NCI-H510A treated with DMSO at 0.1 percent for 48 hours (cell line): ENCODE measurements around the gene DDX39B.
A peak's percentile ranks its signal among the peaks of the same experiment; 100 is the strongest.
"Not testable (repeated sequence)": the region's sequence is repeated elsewhere in the genome, so short reads cannot be mapped to it uniquely, and the experiment has no call there.

Experiments used
- DNase-seq: peaks from one replicate; lab custom pipeline; 2025; lab: John Stamatoyannopoulos, UW

DDX39B gene

GRCh38 chr6:31541658-31542521, at the start of gene DDX39B:
Gene DDX39B, minus strand, starts transcription at chr6:31542003. Its CDS starts 1,471 bp downstream, at chr6:31540532.
- DNase-seq = peak; percentile 99

DNA sequence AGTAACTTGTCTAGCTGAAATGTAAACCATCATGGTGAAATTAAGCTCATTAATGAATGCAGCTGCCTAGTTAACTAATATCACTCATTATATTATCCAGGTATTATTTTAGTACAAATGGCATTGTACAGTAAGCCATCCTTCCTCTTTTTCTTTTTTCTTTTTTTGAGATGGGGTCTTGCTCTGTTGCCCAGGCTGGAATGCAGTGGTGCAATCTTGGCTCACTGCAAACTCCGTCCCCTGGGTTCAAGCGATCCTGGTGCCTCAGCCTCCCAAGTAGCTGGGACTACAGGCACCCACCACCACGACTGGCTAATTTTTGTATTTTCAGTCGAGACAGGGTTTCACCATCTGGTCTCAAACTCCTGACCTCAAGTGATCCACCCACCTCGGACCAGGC, 48.9 kb upstream of the DDX39B start:
- not testable (repeated sequence) for DNase-seq

GRCh38 chr6:31588871-31589650, 47.3 kb upstream of the DDX39B start:
- no peak for DNase-seq

DNA sequence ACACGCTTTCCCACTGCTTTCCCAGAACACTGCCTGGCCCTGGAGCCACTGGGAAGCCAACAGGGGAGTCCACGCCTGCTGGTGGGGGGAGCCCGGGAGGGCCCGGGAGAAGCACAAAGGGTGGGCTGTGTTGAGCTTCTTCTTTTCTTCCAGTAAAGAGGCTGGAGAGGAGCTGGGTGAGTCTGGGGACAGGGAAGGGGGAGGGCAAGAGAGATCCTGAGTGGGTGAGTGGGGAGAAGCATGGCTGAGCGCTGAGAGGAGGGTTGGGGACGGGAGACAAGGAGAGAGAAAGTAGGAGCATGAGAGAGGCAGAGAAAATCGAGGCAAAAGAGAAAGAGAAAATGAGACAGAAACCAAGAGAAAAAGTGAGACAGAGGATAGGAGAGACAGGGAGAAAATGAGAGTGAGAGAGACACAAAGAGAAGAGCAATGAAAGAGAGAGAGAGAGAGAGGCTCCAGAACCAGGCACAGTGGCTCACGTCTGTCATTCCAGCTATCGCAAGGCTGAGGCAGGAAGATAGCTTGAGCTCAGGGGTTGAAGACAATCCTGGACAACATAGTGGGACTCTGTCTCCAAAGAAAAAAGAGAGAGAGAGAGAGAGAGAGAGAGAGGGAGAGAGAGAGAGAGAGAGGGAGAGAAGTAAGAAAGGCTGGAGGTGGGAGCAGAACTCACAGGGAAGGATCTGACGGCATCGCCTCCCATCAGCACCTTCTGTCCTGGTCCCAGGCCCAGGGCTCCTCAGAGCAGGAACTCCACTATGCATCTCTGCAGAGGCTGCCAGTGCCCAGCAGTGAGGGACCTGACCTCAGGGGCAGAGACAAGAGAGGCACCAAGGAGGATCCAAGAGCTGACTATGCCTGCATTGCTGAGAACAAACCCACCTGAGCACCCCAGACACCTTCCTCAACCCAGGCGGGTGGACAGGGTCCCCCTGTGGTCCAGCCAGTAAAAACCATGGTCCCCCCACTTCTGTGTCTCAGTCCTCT, 46.3 kb upstream of the DDX39B start:
- no peak for DNase-seq

GRCh38 chr6:31586599-31587281, 44.9 kb upstream of the DDX39B start:
- DNase-seq = no peak

DNA sequence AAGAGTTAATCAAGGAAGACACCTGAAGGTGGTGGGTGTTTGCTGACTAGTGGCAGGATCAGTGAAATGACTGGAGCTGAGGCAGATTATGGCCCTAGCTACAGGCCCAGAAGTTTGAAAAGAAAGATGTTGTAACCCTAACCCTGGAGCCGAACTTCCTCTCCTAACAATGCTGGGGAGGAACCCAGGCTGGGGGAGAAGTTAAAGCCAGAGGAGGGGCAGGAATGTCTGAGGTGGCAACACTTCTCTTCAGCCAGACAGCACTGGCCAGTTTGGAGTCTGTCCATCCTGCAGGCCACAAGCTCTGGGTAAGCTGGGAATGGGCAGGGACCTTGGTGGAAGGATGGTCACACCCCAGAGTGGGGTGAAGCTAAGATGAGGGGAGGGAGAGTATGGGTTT, 44.2 kb upstream of the DDX39B start, which contains the start of gene LST1:
TSS of gene LST1 (plus strand) at position 270 of the 400 bp plus-strand sequence. CDS start 1,023 bp downstream, outside the sequence.
- no peak for DNase-seq

- DNase-seq = no peak
Measured at GRCh38 chr6:31585491-31585890, 43.7 kb upstream of the DDX39B start.

GRCh38 chr6:31582230-31582643, 40.4 kb upstream of the DDX39B start, which contains the start of gene LTB:
Gene LTB, minus strand, starts transcription at chr6:31582424. Its CDS starts 7 bp downstream, at chr6:31582417.
- no peak for DNase-seq

GRCh38 chr6:31581434-31582229, 39.8 kb upstream of the DDX39B start:
- DNase-seq = no peak

- peak; percentile 54 for DNase-seq
Measured at GRCh38 chr6:31580807-31581433, 39.1 kb upstream of the DDX39B start.

DNA sequence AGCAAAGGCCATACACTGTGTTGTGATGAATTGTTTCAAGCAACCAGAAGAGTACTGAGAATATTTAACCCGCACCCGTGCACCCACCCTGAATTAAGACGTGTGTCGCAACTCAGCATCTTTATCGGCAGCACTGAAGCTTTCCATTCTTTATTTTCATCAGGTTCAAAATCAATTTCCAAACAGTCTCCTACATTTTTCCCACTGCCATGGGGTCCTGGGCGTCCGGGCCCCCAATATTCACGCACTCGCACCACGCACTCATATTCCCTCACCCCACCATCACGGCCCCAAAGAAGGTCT, 38.6 kb upstream of the DDX39B start:
- DNase-seq = no peak

DNA sequence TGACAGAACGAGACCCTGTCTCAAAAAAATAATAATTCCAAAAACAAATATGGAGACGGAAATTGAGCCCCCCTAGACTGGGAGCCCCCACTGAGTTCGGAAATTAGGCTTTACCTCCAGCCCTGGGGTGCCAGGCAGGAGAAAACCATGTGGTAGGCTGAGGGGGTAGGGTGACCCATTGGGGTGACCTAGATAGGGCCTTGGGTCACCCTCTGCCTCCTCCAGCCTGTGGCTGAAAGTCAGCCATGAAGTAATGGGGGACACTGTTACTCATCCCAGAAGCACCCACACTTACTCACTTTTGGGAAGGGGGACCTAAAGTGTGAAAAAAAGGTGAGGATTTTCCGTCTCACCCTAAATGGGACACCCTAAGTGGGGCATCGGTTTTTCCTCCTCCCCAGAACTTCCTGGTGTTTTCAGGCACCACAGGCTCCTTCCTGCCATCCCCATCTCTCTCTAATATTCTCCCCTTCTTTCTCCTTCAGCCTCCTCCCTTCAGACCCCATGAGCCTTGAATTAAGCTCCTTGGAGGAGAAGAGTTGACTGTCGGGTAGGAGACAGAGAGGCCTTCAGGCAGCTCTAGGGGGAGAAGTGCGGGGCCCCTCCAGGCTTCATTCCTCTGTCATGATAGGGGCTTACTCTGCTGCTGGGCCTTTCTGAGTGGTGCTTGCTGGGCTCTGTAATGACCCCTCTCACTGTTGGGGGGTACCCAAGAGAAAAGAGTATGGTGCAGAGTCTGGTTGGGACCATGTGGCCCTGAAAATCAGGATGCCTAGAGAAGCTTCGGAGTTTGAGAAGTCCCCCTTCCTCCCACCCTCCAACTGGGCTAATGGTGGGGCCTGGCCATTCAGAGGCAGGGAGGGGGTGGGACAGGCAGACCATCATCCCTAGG, 38.0 kb upstream of the DDX39B start:
- no peak for DNase-seq

DNA sequence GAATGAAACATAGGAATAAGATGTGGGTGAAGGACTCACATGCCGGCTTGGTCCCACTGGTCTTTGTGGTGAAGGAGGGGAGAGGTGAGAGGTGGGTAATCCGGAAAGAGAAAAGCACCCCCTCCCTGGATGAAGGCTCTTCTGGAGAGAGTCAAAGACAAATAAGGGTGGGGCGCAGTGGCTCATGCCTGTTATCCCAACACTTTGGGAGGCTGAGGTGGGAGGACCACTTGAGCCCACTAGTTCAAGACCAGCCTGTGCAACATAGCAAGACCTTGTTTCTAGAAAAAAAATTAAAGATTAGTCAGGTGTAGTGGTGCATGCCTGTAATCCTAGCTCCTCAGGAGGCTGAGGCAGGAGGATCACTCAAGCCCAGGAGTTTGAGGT, 37.3 kb upstream of the DDX39B start:
- DNase-seq = no peak

- no peak for DNase-seq
Measured at GRCh38 chr6:31578184-31579118, 36.6 kb upstream of the DDX39B start.

DNA sequence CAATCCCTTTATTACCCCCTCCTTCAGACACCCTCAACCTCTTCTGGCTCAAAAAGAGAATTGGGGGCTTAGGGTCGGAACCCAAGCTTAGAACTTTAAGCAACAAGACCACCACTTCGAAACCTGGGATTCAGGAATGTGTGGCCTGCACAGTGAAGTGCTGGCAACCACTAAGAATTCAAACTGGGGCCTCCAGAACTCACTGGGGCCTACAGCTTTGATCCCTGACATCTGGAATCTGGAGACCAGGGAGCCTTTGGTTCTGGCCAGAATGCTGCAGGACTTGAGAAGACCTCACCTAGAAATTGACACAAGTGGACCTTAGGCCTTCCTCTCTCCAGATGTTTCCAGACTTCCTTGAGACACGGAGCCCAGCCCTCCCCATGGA, 35.8 kb upstream of the DDX39B start:
- no peak for DNase-seq

DNA sequence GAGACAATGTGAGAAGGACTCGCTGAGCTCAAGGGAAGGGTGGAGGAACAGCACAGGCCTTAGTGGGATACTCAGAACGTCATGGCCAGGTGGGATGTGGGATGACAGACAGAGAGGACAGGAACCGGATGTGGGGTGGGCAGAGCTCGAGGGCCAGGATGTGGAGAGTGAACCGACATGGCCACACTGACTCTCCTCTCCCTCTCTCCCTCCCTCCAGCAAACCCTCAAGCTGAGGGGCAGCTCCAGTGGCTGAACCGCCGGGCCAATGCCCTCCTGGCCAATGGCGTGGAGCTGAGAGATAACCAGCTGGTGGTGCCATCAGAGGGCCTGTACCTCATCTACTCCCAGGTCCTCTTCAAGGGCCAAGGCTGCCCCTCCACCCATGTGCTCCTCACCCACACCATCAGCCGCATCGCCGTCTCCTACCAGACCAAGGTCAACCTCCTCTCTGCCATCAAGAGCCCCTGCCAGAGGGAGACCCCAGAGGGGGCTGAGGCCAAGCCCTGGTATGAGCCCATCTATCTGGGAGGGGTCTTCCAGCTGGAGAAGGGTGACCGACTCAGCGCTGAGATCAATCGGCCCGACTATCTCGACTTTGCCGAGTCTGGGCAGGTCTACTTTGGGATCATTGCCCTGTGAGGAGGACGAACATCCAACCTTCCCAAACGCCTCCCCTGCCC, 35.2 kb upstream of the DDX39B start:
- DNase-seq = no peak
